ENCODE data around the gene ADGRV1.
"Not testable (repeated sequence)": the region's sequence is repeated elsewhere in the genome, so short reads cannot be mapped to it uniquely, and the experiment has no call there.

Gene ADGRV1

DNA sequence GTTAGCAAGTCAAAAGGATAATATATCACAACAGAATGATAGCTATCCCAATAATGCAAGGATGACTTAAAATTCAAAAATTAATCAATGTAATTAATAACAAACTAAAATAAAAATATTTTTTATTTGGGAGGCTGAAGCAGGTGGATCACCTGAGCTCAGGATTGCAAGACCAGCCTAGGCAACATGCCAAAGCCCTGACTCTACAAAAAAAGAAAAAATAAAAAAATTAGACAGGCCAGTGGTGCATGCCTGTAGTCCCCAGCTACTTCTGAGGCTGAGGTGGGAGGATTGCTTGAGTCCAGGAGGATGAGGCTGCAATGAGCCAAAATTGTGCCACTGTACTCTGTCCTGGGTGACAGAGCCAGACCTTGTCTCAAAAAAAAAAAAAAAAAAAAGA lies 399.3 kb downstream of the ADGRV1 start:
- no peak for DNase-seq

GRCh38 chr5:90959262-90959661 lies 400.7 kb downstream of the ADGRV1 start:
- DNase-seq: no peak

DNA sequence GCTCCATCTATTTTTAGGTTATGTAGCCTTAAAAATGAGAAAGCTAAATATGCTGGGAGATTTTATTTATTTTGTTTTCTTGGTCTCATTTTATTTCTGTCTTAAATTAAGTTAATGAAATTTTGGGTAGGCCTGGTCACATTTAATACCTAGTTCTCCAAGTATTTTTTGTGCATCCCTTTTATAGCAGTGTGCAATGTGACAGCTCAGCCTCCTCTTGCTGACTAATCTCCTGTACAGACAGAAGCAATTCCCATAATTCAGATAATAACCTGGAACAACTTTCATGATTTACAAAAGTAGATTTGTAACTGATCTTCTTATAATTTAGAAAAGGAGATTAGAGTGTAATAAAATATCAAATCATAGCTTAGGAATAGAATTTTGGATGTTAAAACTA lies 403.9 kb downstream of the ADGRV1 start:
- no peak for DNase-seq

GRCh38 chr5:90965110-90965685 lies 406.6 kb downstream of the ADGRV1 start:
- DNase-seq: no peak

- DNase-seq: no peak
These were observed 408.8 kb downstream of the ADGRV1 start for GRCh38 chr5:90967443-90967842.

DNA sequence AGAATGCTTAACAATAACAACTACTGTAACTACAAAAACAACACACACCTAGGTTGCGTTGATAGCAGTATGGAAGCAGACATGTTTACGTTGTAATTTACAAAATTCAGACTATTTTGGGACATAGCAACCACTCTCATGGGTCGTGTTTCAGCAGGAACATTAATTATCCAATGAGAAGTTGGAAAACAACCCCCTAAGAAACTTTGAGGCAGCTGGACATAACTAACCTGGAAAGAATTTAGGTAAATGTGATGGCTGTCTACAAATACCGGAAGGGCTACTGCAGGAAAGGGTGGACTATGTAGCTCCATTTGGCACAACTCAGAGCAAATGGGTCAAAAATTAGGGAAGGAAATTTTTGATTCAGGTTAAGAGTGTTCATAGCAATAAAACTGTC lies 409.3 kb downstream of the ADGRV1 start:
- no peak for DNase-seq

DNA sequence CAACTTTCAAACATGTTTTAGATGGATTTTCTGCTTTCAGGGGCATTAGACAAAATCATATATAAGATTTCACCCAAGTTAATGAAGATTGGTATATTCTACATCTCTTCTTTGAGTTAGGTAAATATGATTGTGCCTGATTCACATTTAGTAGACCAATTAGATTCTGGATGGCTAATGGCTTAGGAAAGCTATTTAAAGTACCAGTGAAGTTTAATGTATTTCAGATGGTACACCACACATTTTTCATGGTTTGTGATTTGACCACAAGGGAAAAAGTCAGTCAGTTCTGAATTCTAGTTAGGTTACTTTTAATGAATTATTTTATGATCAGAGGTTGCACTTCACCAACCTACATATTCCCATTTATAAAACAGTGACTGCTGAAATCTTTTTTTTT lies 409.7 kb downstream of the ADGRV1 start:
- no peak for DNase-seq

DNA sequence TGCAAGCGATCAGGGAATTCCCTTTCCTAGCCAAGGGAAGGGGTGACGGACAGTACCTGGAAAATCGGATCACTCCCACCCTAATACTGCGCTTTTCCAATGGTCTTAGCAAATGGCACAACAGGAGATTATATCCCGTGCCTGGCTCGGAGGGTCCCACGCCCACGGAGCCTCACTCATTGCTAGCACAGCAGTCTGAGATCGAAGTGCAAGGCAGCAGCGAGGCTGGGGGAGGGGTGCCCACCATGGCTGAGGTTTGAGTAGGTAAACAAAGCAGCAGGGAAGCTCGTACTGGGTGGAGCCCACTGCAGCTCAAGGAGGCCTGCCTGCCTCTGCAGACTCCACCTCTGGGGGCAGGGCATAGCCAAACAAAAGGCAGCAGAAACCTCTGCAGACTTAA lies 411.3 kb downstream of the ADGRV1 start:
- not testable (repeated sequence) for DNase-seq

DNA sequence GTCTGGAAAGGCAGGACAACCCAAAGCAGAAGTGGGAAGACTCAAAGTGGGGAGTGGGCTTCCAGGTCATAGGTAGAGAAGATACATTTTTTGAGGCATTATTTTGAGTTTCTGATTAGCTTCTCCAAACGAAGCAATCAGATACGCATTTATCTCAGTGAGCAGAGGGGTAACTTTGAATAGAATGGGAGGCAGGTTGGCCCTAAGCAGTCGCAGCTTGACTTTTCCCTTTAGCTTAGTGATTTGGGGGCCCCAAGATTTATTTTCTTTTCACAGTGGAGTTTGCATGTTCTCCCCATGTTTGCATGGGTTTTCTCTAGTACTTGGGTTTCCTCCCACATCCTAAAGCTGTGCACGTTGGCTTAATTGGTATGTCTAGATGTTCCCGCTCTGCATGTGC lies 422.6 kb downstream of the ADGRV1 start:
- DNase-seq: no peak

- no peak for DNase-seq
These were observed 423.2 kb downstream of the ADGRV1 start for GRCh38 chr5:90981821-90982220.

DNA sequence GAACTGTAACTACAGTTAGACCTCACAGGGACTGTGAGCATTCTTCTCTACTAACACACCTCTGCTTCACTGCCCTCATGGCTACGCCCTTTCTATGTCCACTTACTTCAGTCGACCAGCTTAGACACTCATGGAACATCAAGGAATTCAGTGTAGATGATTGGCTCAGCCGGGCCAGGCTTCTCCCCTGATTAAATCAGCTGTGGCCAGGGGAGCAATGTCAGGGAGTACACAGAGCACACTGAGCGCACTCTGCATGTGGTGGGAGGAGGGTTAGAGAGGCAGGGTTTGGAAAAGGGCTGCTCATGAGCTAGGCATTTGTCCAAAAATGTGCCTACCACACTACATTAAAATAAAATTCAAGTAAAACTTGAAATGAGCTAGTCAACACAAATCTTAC lies 424.0 kb downstream of the ADGRV1 start:
- DNase-seq: no peak

- no peak for DNase-seq
These were observed 424.6 kb downstream of the ADGRV1 start for GRCh38 chr5:90983148-90983547.

DNA sequence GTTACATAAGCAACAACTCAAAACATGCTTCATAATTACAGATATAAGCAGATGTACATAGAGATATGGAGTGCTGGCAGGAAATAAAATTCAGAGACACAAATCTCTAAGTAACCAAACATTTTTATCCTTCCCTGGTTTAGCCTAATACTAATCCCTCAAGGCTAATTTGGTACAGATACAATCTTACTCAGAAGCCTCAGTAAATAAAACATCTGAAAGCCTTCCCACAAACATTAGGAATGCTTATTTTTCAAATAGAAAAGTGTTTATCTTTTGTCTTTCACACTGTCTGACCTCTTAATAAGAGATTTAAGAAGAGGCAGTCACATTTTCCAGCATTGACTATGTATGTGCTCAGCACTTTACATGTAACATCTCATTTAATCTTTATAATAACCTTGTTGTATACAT lies 425.1 kb downstream of the ADGRV1 start:
- no peak for DNase-seq

- no peak for DNase-seq
These were observed 426.7 kb downstream of the ADGRV1 start for GRCh38 chr5:90985341-90985740.

- no peak for DNase-seq
These were observed 429.1 kb downstream of the ADGRV1 start for GRCh38 chr5:90987726-90988125.

DNA sequence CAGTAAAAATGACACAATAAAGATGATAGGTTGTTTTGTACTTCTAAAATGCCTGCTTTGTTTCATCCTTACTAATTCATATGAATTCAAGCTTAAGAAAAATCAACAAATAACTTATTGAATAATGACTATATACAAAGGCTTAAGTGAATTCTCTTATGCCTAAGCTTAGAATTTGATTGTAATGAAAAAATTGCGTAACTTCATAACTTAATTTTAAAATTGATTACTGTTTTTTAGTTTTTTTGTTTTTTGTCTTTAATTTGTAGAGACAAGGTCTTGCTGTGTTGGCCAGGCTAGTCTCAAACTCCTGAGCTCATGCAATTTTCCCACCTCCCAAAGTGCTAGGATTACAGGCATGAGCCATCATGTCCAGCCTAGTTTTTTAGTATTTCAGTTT lies 432.6 kb downstream of the ADGRV1 start:
- DNase-seq: no peak

- no peak for DNase-seq
These were observed 436.2 kb downstream of the ADGRV1 start for GRCh38 chr5:90994796-90995195.

DNA sequence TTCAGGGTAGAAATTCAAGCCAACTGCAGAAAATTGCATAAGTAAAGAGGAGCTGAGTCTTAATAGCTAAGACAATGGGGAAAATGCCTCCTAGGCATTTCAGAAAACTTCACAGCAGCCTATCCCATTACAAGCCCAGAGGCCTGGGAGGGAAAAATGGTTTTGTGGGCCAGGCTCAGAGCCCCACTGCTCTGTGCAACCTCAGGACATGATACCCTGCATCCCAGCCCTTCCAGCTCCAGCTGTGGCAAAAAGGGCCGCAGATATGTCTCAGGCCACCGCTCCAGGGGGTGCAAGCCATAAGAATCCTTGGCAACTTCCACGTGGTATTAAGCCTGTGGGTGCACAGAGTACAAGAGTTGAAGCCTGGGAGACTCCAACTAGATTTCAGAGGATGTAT lies 437.5 kb downstream of the ADGRV1 start:
- DNase-seq: no peak

GRCh38 chr5:90997082-90997481 lies 438.5 kb downstream of the ADGRV1 start:
- DNase-seq: no peak

DNA sequence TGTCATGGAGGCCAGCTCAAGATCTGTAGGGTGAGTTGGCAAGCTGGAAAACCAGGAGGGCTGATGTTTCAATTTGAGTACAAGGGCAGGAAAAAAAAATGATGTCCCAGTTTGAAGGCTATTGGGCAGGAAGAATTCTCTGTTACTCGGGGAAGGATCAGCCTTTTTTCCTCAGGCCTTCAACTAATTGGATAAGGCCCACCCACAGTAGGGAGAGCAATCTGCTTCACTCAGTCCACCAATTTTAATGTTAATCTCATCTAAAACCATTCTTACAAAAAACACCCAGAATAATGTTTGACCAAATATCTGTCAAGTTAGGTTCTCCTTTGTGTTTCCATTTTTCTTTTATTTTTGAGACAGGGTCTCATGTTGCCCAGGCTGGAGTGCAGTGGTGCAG lies 442.1 kb downstream of the ADGRV1 start:
- no peak for DNase-seq

DNA sequence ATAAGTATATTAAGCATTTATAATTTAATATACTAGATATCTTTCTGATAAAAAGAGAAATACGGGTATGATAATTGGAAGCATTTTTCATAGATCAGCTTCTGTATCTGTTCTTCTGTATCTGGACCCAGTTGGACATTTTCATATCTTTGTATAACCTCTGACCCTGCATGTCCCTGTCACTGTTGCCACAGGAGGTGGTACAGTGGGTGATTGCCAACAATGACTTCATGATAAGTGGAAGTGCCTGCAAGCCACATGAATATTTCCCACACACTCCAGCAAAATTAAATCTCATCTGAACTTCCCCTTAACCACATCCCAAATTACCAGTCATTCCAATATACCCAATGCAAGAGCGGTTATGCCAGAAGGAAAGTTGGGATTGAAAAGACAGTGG lies 448.1 kb downstream of the ADGRV1 start:
- DNase-seq: no peak

DNA sequence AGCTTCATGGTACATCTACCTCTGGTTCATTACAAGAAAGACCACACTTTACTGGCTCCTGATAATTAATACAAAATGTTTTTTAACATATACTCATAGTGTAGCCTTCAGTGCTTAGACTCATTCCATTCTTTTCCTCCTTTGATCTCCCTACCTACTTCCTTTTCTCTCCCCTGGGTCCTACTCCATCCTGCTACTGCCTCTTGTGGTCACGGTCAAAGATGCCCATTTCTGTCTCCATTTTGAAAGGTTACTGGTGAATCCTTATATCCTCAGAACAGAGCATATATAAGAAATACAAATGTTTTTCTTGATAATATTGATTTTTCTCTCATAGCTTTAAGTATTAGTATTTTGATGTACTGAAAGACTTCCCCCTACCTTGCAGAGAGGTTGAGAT lies 448.7 kb downstream of the ADGRV1 start:
- no peak for DNase-seq

- DNase-seq: no peak
These were observed 449.3 kb downstream of the ADGRV1 start for GRCh38 chr5:91007780-91008402.

GRCh38 chr5:91010090-91010489 lies 451.5 kb downstream of the ADGRV1 start:
- DNase-seq: no peak

GRCh38 chr5:91011029-91011428 lies 452.4 kb downstream of the ADGRV1 start:
- DNase-seq: no peak
